TTC549 (cell line): Measurements from ENCODE around the gene PEBP1.

Source experiments
- FAIRE-seq: peaks from 2 replicates; lab custom pipeline; 2012; peaks lifted over from hg19 to GRCh38; lab: Jason Lieb, UNC

PEBP1 gene

GRCh38 chr12:118193958-118194357 is 58.0 kb downstream of the PEBP1 start:
- FAIRE-seq = no peak
